Testis (tissue), 3 donors: ENCODE data around the gene BTF3L4. TPM values are rescaled to one million over a fixed set of nuclear protein-coding genes. Genes with fewer than 3 reads are reported as not detected.

Experiments
- DNase-seq: peaks from one replicate; pipeline ENCODE4 v3.0.0-alpha.2; 2019
- H3K27ac ChIP-seq, 2 donors: fragments of 200-600 bp; sonication (generic); one replicate each; pipeline ENCODE4 v1.5.1; 2019
- H3K27me3 ChIP-seq: fragments of 200-600 bp; sonication (generic); one replicate; pipeline ENCODE4 v1.5.1; 2019
- H3K36me3 ChIP-seq: fragments of 200-600 bp; sonication (generic); one replicate; pipeline ENCODE4 v1.5.1; 2017; ENCODE audit warnings: low read depth; ENCODE audit errors: missing control alignments
- H3K4me1 ChIP-seq: fragments of 200-600 bp; sonication (generic); one replicate; pipeline ENCODE4 v1.5.1; 2019
- H3K4me3 ChIP-seq, 2 donors: fragments of 200-600 bp; sonication (generic); one replicate each; pipeline ENCODE4 v1.5.1; 2017 to 2019
- H3K9me3 ChIP-seq: fragments of 200-600 bp; sonication (generic); one replicate; pipeline ENCODE4 v1.5.1; 2017
- POLR2A ChIP-seq: fragments of 450-650 bp; IDR thresholded peaks from one replicate; pipeline ENCODE4 v1.6.1; 2017; ENCODE audit warnings: antibody characterized with exemption, mild to moderate bottlenecking, moderate library complexity
- WGBS, 2 donors: methylation state at CpG; one replicate each; pipeline ENCODE4 v1.1.5; 2018; 5-methylcytosine and 5-hydroxymethylcytosine counted together
- intact Hi-C: fragments of 100-400 bp; cut with DNase I; formaldehyde crosslinking; loops from one replicate; pipeline ENCODE4 v1.15.1; 2023; ENCODE audit warnings: low total_unique reads
- polyA plus RNA-seq: library from polyadenylated mRNA; stranded (reverse); fragments of 350-450 nt; fragmentation: Illumina TruSeq; extraction: RNeasy Lipid Tissue Mini Kit (QIAGEN cat#74804); gene quantifications from one replicate; pipeline ENCODE4 v1.2.3, GENCODE V29; 2014; ENCODE audit warnings: low read depth, low replicate concordance; ENCODE audit not compliant: insufficient read depth
- total RNA-seq, 2 donors: library from RNA; depleted of rRNA; stranded (reverse); fragments of >200 nt; gene quantifications; one replicate each; pipeline ENCODE4 v1.2.3, GENCODE V29; 2016
- TF ChIP-seq, protein P1 (sequence below), 3 experiments: fragments of 450-650 bp in 2 of 3; fragments of 200-600 bp in 1 of 3; sonication (generic) in 1 of 3; IDR thresholded peaks; one replicate each; pipeline ENCODE4 v1.5.1; 2016 to 2019; ENCODE audit warnings: antibody characterized with exemption in 3 of 3, mild to moderate bottlenecking in 2 of 3, moderate library complexity in 1 of 3

The BTF3L4 gene
- total and polyA plus RNA-seq, 3 donors from 2014 or later = 44.5 to 79.7 (median 49.5) TPM

DNA sequence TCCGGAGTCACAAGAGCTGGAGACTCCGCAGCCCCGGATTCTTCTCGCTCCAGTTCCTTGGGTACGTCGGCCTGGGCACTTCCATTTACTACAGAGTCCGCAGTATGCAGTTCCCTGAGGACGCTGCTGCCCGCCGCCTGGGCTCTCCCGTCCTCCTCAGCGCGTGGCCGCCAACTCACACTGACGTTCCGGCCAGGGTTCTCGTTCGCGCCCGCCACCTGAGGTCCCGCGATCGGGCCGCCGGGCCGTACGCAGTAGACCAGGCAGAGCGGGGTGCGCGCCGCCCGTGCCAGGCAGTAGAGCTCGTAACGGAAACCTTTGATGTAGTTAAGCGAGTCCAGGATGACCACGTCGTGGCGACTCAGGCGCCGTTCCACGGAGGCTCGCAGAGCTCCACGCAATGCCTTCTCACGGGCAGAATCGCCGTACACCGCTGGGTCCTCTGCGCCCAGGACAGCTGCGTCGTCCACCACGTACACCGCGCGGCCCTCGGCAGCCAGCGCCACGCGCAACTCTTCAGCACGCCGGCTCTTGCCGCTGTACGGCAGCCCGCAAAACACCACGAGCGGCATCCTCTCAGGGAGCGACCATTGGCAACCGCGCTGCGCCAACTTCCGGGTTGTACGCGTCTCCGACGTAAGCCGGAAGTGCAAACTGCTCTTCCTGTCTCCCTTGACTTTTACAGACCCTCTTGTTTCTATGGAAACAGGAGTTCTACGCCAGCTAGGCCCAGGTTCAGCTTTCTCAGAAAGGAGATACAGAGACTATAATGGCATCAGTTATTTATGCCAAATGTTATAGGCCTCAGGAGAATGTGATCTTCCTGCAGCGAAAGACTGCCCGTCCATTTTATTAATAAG is 22.7 kb upstream of the BTF3L4 start, which contains the start of gene KTI12:
TSS of gene KTI12 (minus strand) at position 621 of the 860 bp plus-strand sequence. CDS start at position 572, 49 bp downstream.
- WGBS, 2 donors = 2 to 25% methylated on average over 3 to 69 of the region's 78 CpGs
- peaks cover 19% of the 10 kb centered on the region for H3K4me1 ChIP-seq
- intact Hi-C loops = no loop called here
- H3K27ac ChIP-seq = peak within 1 kb of the TSS; percentile 75 to 85
- no peak for TF ChIP-seq POLR2A
- TF ChIP-seq, protein P1, sequence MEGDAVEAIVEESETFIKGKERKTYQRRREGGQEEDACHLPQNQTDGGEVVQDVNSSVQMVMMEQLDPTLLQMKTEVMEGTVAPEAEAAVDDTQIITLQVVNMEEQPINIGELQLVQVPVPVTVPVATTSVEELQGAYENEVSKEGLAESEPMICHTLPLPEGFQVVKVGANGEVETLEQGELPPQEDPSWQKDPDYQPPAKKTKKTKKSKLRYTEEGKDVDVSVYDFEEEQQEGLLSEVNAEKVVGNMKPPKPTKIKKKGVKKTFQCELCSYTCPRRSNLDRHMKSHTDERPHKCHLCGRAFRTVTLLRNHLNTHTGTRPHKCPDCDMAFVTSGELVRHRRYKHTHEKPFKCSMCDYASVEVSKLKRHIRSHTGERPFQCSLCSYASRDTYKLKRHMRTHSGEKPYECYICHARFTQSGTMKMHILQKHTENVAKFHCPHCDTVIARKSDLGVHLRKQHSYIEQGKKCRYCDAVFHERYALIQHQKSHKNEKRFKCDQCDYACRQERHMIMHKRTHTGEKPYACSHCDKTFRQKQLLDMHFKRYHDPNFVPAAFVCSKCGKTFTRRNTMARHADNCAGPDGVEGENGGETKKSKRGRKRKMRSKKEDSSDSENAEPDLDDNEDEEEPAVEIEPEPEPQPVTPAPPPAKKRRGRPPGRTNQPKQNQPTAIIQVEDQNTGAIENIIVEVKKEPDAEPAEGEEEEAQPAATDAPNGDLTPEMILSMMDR (IDR thresholded peaks at IDR 0.05) = no peak
- peak within 1 kb of the TSS; percentile 89 to 91 for H3K4me3 ChIP-seq
- peak; percentile 93 for DNase-seq
- no peaks in the 10 kb centered on the region for H3K9me3 ChIP-seq
- H3K36me3 ChIP-seq = no peaks in the 10 kb centered on the region
- no peaks in the 10 kb centered on the region for H3K27me3 ChIP-seq

DNA sequence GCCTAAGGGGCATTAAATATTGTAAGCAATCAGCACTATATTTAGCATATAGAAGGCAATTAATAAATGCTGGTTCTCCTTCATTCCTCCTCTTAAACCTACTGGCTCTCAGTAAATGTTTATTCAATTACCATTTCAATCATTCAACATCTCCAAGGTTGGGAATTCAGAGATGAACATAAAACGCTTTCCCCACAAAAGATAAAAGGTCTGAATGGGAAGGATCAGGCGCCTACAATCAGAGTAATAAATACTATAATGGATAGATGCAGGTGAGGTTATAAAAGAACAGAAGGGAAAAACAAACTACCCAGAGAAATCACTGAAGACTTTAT is 22.1 kb upstream of the BTF3L4 start:
- intact Hi-C loops = no loop called here
- TF ChIP-seq, protein P1 (IDR thresholded peaks at IDR 0.05) = no peak
- no peak for TF ChIP-seq POLR2A
- no peaks in the 10 kb centered on the region for H3K27me3 ChIP-seq

DNA sequence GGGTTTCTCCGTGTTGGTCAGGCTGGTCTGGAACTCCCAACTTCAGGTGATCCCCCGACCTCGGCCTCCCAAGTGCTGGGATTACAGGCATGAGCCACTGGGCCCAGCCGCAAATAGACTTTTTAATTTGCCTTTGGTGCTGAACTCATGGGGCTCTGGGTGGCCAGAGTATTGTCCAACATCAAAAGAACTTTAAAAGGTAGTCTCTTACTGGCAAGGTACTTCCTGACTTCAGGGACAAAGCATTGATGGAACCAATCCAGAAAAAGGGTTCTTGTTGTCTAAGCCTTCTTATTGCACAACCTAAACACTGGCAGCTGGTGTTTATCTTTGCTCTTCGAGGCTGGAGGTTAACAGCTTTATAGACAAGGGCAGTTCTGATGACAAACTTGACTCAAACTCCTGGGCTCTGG is 18.7 kb upstream of the BTF3L4 start:
- TF ChIP-seq, protein P1 (IDR thresholded peaks at IDR 0.05) = no peak
- TF ChIP-seq POLR2A = no peak
- no peak for DNase-seq
- Histone ChIP-seq H3K27me3 (no peaks in the 10 kb centered on the region), H3K4me3 (no peak overlapping the region), H3K4me1 (peaks cover 4% of the 10 kb centered on the region), H3K36me3 (no peaks in the 10 kb centered on the region), H3K9me3 (no peaks in the 10 kb centered on the region), H3K27ac (no peak overlapping the region)
- intact Hi-C loops = no loop called here
- 65 to 88% methylated on average over 3 to 5 of the region's 5 CpGs for WGBS, 2 donors

More for the DNA sequence above, 22.1 kb upstream of the BTF3L4 start:
- Histone ChIP-seq H3K9me3 (no peaks in the 10 kb centered on the region), H3K4me1 (peaks cover 19% of the 10 kb centered on the region), H3K4me3 (peak overlapping the region; percentile 89 to 91), H3K27ac (peak overlapping the region; percentile 75 to 85), H3K36me3 (no peaks in the 10 kb centered on the region)
- DNase-seq = no peak
- 69 to 71% methylated on average over 2 of the region's 2 CpGs for WGBS, 2 donors

DNA sequence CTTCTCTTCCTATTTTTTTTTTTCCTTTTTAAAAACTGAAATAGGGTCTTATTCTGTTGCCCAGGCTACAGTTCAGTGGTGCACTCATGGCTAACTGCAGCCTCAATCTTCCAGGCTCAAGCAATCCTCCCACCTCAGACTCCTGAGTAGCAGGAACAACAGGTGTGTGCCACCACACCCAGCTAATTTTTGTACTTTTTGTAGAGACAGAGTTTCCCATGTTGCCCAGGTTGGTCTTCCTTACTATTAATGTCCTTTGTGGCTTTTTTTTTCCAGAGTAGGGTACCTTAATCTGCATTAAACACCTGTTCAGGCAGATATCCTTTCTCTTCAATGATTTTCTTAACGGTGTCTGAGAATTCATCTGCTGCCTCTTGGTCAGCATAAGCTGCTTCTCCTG is 18.2 kb upstream of the BTF3L4 start:
- intact Hi-C loops = no loop called here
- DNase-seq = no peak
- Histone ChIP-seq H3K27ac (no peak overlapping the region), H3K9me3 (no peaks in the 10 kb centered on the region), H3K36me3 (no peaks in the 10 kb centered on the region), H3K27me3 (no peaks in the 10 kb centered on the region), H3K4me3 (no peak overlapping the region), H3K4me1 (peaks cover 4% of the 10 kb centered on the region)
- 96 to 100% methylated on average over 1 of the region's 1 CpG for WGBS, 2 donors
- TF ChIP-seq POLR2A = no peak
- TF ChIP-seq, protein P1 (IDR thresholded peaks at IDR 0.05) = no peak
